GM23338 (cell line): ENCODE results near the gene AKTIP. TPM values are rescaled to one million over a fixed set of nuclear protein-coding genes. Genes with fewer than 3 reads are reported as not detected.

ENCODE experiments used
- ATAC-seq: fragments of 200-7000 bp; cut with Tn5 transposase; 3 replicates; pipeline ENCODE4 v1.9.1; 2020
- DNase-seq: peaks from one replicate; pipeline ENCODE4 v3.0.0-alpha.2; 2015; ENCODE audit warnings: low spot score
- H2AFZ ChIP-seq: fragments of 200-600 bp; sonication (generic); 2 replicates; pipeline ENCODE4 v1.8.0; 2016; ENCODE audit warnings: antibody characterized with exemption, mild to moderate bottlenecking, moderate library complexity
- H3F3A ChIP-seq: fragments of 200-600 bp; sonication (generic); replicated peaks from 2 replicates; pipeline ENCODE4 v1.8.0; 2017; ENCODE audit warnings: antibody characterized with exemption, mixed run types, low read depth
- H3K27ac ChIP-seq: fragments of 200-600 bp; sonication (generic); 2 replicates; pipeline ENCODE4 v1.6.1; 2016; ENCODE audit warnings: low read depth
- H3K27me3 ChIP-seq: fragments of 200-600 bp; sonication (generic); 2 replicates; pipeline ENCODE4 v1.8.0; 2016; ENCODE audit warnings: mild to moderate bottlenecking, mixed run types, moderate library complexity; ENCODE audit not compliant: insufficient read depth
- H3K36me3 ChIP-seq: fragments of 200-600 bp; sonication (generic); 2 replicates; pipeline ENCODE4 v1.8.0; 2016; ENCODE audit warnings: mild to moderate bottlenecking; ENCODE audit not compliant: insufficient read depth
- H3K4me1 ChIP-seq: fragments of 200-600 bp; sonication (generic); 2 replicates; pipeline ENCODE4 v1.8.0; 2016; ENCODE audit warnings: mild to moderate bottlenecking, moderate library complexity; ENCODE audit not compliant: insufficient read depth
- H3K4me2 ChIP-seq: fragments of 200-600 bp; sonication (generic); 2 replicates; pipeline ENCODE4 v1.7.1; 2017; ENCODE audit warnings: mixed run types
- H3K4me3 ChIP-seq: fragments of 200-600 bp; sonication (generic); 2 replicates; pipeline ENCODE4 v1.6.1; 2016; ENCODE audit warnings: mixed run types
- H3K79me2 ChIP-seq: fragments of 200-600 bp; sonication (generic); replicated peaks from 2 replicates; pipeline ENCODE4 v1.8.0; 2017; ENCODE audit warnings: mild to moderate bottlenecking; ENCODE audit not compliant: insufficient read depth
- H3K9me2 ChIP-seq: fragments of 200-600 bp; sonication (generic); 2 replicates; pipeline ENCODE4 v1.8.0; 2017; ENCODE audit not compliant: insufficient read depth
- H4K20me1 ChIP-seq: fragments of 200-600 bp; sonication (generic); replicated peaks from 2 replicates; pipeline ENCODE4 v1.8.0; 2017; ENCODE audit warnings: mild to moderate bottlenecking; ENCODE audit not compliant: insufficient read depth
- H3K27ac Mint-ChIP-seq: 2 replicates; pipeline ENCODE4 v1.8.0; 2020; ENCODE audit warnings: inconsistent platforms, mild to moderate bottlenecking, moderate library complexity, mixed read lengths
- H3K27me3 Mint-ChIP-seq: 3 replicates; pipeline ENCODE4 v1.8.0; 2022; ENCODE audit warnings: low read depth, mild to moderate bottlenecking, moderate library complexity, mixed read lengths, inconsistent platforms; ENCODE audit not compliant: insufficient read depth, poor library complexity
- H3K36me3 Mint-ChIP-seq: 3 replicates; pipeline ENCODE4 v1.8.0; 2021; ENCODE audit warnings: low read depth, mild to moderate bottlenecking, inconsistent platforms, moderate library complexity, mixed read lengths
- H3K4me1 Mint-ChIP-seq: 3 replicates; pipeline ENCODE4 v1.8.0; 2020; ENCODE audit warnings: mild to moderate bottlenecking, inconsistent platforms, mixed read lengths
- H3K4me3 Mint-ChIP-seq: 3 replicates; pipeline ENCODE4 v1.8.0; 2021; ENCODE audit warnings: moderate library complexity, mild to moderate bottlenecking, inconsistent platforms, mixed read lengths
- H3K9me3 Mint-ChIP-seq: 3 replicates; pipeline ENCODE4 v1.8.0; 2020; ENCODE audit warnings: moderate library complexity, mild to moderate bottlenecking, inconsistent platforms, mixed read lengths
- CREB1 ChIP-seq: fragments of 250-450 bp; sonication (Bioruptor Pico); IDR thresholded peaks from 2 replicates; pipeline ENCODE4 v1.5.0; 2020; ENCODE audit warnings: low read depth, mild to moderate bottlenecking, moderate library complexity
- CTCF ChIP-seq, 2 experiments: fragments of 200-600 bp in 1 of 2; sonication (generic) in 1 of 2; conservative IDR thresholded peaks; 2 replicates each; pipeline versions ENCODE4 v1.5.1 to v1.6.1; 2016 to 2017; ENCODE audit warnings: antibody characterized with exemption in 2 of 2, low read depth in 2 of 2, mild to moderate bottlenecking in 2 of 2, moderate library complexity in 1 of 2
- EZH2 ChIP-seq: fragments of 200-600 bp; sonication (generic); IDR thresholded peaks from one replicate; pipeline ENCODE4 v1.8.0; 2017; ENCODE audit warnings: antibody characterized with exemption, mild to moderate bottlenecking, low read depth; ENCODE audit not compliant: unreplicated experiment
- EZH2phosphoT487 ChIP-seq: fragments of 200-600 bp; sonication (generic); IDR thresholded peaks from one replicate; pipeline ENCODE4 v1.8.1; 2018; ENCODE audit warnings: antibody characterized with exemption; ENCODE audit not compliant: unreplicated experiment
- JUNB ChIP-seq: IDR thresholded peaks from one replicate; pipeline ENCODE4 v1.6.1; 2016; ENCODE audit warnings: antibody characterized with exemption; ENCODE audit not compliant: unreplicated experiment
- NANOG ChIP-seq: IDR thresholded peaks from 2 replicates; pipeline ENCODE4 v1.6.1; 2016; ENCODE audit warnings: antibody characterized with exemption, borderline replicate concordance
- POLR2AphosphoS5 ChIP-seq: IDR thresholded peaks from 2 replicates; pipeline ENCODE4 v1.6.1; 2016; ENCODE audit warnings: antibody characterized with exemption, low read depth
- STAT1 ChIP-seq: IDR thresholded peaks from one replicate; pipeline ENCODE4 v1.6.1; 2016; ENCODE audit warnings: antibody characterized with exemption; ENCODE audit not compliant: unreplicated experiment
- ZNF114 ChIP-seq: fragments of 250-450 bp; sonication (Bioruptor Pico); IDR thresholded peaks from 2 replicates; pipeline ENCODE4 v1.5.0; 2020; ENCODE audit warnings: mild to moderate bottlenecking, moderate library complexity
- polyA plus RNA-seq: library from polyadenylated mRNA; unstranded; fragments of >200 nt; fragmentation: Nextera tagmentation; extraction: Ambion mirVana; gene quantifications from 2 replicates; pipeline ENCODE4 v1.2.1, GENCODE V29; 2016
- total RNA-seq: library from RNA; depleted of rRNA; stranded (reverse); fragments of >200 nt; shearing (Covaris generic); gene quantifications from 2 replicates; pipeline ENCODE4 v1.2.3, GENCODE V29; 2014
- TF ChIP-seq, protein P1 (sequence below): IDR thresholded peaks from one replicate; pipeline ENCODE4 v1.6.1; 2018; ENCODE audit warnings: antibody characterized with exemption; ENCODE audit not compliant: unreplicated experiment
- TF ChIP-seq, protein P2 (sequence below): IDR thresholded peaks from 2 replicates; pipeline ENCODE4 v1.6.1; 2016; ENCODE audit warnings: antibody characterized with exemption

Gene AKTIP
- total and polyA plus RNA-seq, 2 experiments from 2014 or later, result 17.3 to 21.6 TPM

DNA sequence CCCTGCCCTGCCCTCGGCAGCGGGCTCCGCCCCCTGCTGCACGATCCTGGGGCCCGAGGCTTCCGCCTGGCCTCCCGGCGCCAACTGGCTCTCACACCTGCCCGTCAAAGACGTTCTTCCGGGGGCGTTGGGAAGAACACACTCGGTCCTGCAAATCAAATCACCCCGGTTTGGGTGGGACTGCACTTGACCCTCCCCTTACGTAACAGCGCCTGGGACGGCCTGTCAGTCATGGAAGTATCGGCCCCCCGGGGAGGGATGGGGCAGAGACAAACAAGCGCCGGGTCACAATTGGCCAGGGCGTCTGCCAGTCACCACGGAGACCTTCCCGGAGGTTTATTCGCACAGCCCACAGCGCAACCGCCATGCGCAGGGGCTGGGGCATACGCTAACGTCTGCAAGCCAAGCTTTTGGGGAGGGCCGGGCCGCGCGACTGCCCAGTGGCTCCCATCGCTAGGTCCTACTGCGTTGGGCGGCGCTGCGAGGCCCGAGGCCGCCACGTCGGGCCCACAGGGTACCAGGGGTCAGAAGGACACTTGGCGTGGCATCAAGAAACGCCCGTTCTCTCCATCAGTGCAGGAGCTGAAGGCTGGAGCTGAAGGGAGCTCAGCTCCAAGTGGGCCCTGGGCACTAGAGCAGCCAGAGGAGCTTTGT is 388 bp upstream of the AKTIP start:
- peaks cover 6% of the 10 kb centered on the region for H3K27me3 Mint-ChIP-seq
- H3K27me3 ChIP-seq, result no peaks in the 10 kb centered on the region
- H3K79me2 ChIP-seq, result peaks cover 39% of the 10 kb centered on the region
- peaks cover 11% of the 10 kb centered on the region for H3K9me2 ChIP-seq
- peak overlapping the region; percentile 92 for H3K27ac Mint-ChIP-seq
- H2AFZ ChIP-seq, result 0 out of 2 replicates have a peak overlapping the region, but pooled peaks have one; percentile 81
- peak overlapping the region; percentile 88 for H3K4me2 ChIP-seq
- no peaks in the 10 kb centered on the region; the same call in 1 of the 2 replicates for H3F3A ChIP-seq
- H3K36me3 Mint-ChIP-seq, result no peaks in the 10 kb centered on the region; the same call in 2 of the 3 replicates
- TF ChIP-seq EZH2, result no peak
- TF ChIP-seq CTCF (conservative IDR thresholded peaks at IDR 0.05; ENCODE audit: low read depth in 2 of 2), result no peak
- TF ChIP-seq CREB1 (CRISPR knock-in tag), result peak; percentile 86
- TF ChIP-seq ZNF114 (CRISPR knock-in tag), result no peak
- no peak for TF ChIP-seq NANOG
- TF ChIP-seq, protein P1, sequence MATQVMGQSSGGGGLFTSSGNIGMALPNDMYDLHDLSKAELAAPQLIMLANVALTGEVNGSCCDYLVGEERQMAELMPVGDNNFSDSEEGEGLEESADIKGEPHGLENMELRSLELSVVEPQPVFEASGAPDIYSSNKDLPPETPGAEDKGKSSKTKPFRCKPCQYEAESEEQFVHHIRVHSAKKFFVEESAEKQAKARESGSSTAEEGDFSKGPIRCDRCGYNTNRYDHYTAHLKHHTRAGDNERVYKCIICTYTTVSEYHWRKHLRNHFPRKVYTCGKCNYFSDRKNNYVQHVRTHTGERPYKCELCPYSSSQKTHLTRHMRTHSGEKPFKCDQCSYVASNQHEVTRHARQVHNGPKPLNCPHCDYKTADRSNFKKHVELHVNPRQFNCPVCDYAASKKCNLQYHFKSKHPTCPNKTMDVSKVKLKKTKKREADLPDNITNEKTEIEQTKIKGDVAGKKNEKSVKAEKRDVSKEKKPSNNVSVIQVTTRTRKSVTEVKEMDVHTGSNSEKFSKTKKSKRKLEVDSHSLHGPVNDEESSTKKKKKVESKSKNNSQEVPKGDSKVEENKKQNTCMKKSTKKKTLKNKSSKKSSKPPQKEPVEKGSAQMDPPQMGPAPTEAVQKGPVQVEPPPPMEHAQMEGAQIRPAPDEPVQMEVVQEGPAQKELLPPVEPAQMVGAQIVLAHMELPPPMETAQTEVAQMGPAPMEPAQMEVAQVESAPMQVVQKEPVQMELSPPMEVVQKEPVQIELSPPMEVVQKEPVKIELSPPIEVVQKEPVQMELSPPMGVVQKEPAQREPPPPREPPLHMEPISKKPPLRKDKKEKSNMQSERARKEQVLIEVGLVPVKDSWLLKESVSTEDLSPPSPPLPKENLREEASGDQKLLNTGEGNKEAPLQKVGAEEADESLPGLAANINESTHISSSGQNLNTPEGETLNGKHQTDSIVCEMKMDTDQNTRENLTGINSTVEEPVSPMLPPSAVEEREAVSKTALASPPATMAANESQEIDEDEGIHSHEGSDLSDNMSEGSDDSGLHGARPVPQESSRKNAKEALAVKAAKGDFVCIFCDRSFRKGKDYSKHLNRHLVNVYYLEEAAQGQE, result no peak
- TF ChIP-seq JUNB, result no peak
- TF ChIP-seq, protein P2, sequence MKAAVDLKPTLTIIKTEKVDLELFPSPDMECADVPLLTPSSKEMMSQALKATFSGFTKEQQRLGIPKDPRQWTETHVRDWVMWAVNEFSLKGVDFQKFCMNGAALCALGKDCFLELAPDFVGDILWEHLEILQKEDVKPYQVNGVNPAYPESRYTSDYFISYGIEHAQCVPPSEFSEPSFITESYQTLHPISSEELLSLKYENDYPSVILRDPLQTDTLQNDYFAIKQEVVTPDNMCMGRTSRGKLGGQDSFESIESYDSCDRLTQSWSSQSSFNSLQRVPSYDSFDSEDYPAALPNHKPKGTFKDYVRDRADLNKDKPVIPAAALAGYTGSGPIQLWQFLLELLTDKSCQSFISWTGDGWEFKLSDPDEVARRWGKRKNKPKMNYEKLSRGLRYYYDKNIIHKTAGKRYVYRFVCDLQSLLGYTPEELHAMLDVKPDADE, result no peak
- TF ChIP-seq EZH2phosphoT487, result no peak
- TF ChIP-seq STAT1, result no peak
- TF ChIP-seq POLR2AphosphoS5, result peak; percentile 90
- H3K4me3 ChIP-seq, result peak overlapping the region; percentile 83
- peak overlapping the region; percentile 95 for H3K27ac ChIP-seq
- DNase-seq, result peak; percentile 100
- peaks cover 29% of the 10 kb centered on the region for H3K4me1 ChIP-seq
- peaks cover 6% of the 10 kb centered on the region for H4K20me1 ChIP-seq
- ATAC-seq, result peak; percentile 90
- H3K9me3 Mint-ChIP-seq, result no peaks in the 10 kb centered on the region; the same call in 2 of the 3 replicates
- H3K36me3 ChIP-seq, result peaks cover 4% of the 10 kb centered on the region; the same call in 1 of the 2 replicates
- H3K4me1 Mint-ChIP-seq, result peaks cover 27% of the 10 kb centered on the region
- peak overlapping the region; percentile 86 for H3K4me3 Mint-ChIP-seq
